Glomerular visceral epithelial cell (primary cell): Measurements from ENCODE around the gene M1AP.

ENCODE experiments used
- DNase-seq: peaks from one replicate; pipeline ENCODE4 v3.0.0-alpha.2; 2016; ENCODE audit errors: extremely low spot score

The M1AP gene

GRCh38 chr2:74648009-74648443 lies at the start of gene M1AP:
M1AP (minus strand) TSS chr2:74648330; CDS start chr2:74640275, 8,055 bp downstream.
- DNase-seq, result no peak

- DNase-seq, result no peak
These were observed 48.7 kb upstream of the M1AP start for GRCh38 chr2:74696829-74697228.

DNA sequence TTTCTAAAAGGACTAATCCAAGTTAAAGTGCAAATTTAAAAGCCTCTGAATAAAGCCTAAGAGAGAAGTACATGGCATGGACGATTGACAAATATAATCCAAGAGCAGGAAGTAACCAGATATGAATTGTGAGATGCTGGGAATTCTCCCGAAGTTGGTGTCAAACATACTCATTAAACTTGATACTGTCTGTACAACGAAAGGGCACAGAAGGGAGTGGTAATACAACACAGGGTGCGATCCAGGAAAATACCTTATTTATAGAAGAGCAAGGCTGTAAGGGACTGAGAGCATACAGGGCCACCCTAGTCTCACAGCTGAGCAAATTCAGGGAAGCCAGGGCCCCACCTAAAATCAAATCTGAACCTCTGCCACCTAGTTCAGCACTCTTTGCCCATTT lies 47.5 kb upstream of the M1AP start:
- DNase-seq, result no peak

DNA sequence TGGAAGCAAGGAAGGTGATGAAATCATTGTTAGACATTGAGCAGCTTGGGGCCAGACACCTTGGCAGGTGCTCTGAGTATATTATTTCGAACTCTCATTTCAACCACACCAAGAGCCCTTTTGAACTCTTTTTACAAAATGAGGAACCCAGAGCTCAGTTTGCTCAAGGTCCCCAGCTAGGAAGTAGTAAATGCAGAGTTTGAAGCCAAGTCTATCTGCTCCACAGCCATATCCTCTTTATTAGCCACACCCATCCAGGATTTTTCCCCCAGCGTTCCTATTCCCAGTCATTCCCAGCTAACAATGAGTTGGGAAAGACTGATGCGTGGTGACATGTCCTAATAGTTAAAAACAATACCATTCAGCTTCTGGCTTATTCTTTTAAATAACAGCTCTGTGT lies 46.2 kb upstream of the M1AP start:
- no peak for DNase-seq

GRCh38 chr2:74693668-74694067 lies 45.5 kb upstream of the M1AP start:
- no peak for DNase-seq

DNA sequence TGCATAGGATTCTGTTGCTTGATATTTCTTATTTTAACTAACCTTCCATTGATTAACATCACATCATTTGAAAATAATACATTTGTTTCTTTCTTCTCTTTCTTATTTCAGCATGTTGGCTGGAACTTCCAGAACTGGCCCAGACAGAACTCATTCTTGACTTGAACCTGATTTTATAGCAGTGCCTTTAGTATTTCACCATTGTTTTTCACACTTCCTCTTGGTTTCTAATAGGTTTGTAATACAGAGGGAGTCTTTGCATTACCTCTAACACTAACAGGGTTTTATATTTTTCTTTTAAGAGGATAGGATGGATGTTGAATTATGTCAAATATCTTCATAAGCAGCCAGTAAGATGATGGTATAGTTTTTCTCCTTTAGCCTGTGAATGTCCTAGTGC lies 45.1 kb upstream of the M1AP start:
- DNase-seq, result no peak

GRCh38 chr2:74691929-74692328 lies 43.8 kb upstream of the M1AP start:
- no peak for DNase-seq

DNA sequence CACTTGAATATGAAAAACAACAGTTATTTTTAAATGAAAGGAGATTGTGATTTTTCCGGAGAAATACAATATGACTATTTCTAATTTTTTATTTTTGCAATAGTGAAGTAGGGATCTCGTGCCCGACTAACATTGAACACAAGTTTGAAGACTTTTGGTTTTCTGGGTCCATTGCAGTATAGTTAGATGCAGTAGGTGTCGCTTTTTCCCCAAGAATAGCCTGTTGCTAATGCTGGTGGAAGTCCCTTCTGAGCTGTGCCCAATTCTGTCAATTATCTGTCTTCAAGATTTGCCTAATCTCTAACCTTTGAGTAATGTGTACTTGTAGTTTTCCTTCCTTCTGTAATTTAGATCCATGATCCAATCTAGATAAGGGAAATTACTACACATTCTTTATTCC lies 42.4 kb upstream of the M1AP start:
- DNase-seq, result peak; percentile 49

GRCh38 chr2:74689671-74690070 lies 41.5 kb upstream of the M1AP start:
- no peak for DNase-seq

DNA sequence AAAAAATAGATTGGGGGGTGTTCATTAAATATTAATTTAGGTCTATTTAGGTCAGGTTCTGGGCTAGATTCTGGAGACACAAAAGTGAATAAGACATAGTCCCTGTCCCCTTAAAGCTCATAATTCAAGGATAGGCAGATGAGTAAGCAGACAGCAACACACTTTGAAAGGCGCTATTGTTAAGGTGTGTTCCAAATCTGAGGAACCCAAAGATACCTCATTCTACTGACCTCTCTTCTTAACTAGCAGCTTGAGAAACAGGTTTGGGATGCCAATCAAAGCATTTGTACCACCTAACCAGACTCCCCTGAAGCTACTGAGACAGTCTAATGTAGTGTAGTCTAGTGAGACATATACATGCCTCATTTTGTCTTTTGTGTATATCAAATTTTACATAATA lies 40.8 kb upstream of the M1AP start:
- no peak for DNase-seq

DNA sequence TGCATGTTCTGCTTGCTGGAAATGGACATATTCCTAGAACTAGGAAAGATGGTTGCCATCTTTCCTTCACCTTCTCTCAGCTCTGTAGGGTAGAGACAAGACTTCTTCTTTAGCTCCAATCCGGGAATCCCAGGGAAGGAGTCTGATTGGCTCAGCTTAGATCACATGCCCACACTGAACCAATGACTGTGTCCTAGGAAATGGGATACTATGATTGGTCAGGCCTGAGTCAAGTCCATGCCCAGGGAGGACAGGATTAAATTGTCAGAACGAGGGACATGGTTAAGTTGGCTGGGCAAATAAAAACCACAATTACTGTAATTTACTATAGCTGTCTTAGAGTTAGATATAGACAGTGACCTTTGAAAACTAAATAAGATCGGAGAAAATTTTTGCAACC lies 37.3 kb upstream of the M1AP start:
- no peak for DNase-seq

DNA sequence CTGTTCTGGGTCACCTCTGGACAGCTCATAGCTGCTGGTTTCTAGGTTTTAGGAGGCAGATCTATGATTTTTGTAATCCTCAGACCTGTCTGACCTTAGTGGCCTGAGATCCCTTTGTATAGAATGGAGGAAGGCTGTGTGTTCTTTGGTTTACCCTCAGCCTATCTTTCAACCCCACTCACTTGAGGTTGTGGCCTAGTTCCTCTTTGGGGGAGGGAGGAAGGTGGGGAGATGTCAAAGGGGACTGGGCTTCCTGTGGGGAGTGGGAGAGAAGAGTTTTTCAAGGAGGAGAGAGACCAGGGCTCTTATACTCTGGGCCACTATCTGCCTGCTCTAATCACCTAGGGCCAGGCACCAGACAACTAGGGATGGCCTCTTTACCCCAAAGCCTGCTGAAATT lies 34.4 kb upstream of the M1AP start:
- no peak for DNase-seq

DNA sequence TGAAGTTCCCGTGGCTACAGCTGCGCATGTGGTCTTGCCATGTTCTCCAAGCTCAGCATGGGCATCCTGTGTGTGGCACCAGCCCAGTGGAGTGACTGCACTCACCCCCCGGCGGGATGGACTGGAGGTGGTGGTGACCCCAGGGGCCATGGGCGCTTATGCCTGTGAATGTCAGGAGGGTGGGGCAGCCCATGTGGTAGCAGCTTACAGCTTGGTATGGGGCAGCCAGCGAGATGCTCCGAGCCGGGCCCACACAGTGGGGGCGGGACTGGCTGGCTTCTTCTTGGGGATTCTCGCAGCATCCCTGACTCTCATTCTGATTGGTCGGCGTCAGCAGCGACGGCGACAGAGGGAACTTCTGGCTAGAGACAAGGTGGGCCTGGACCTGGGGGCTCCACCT lies 31.5 kb upstream of the M1AP start:
- DNase-seq, result no peak

DNA sequence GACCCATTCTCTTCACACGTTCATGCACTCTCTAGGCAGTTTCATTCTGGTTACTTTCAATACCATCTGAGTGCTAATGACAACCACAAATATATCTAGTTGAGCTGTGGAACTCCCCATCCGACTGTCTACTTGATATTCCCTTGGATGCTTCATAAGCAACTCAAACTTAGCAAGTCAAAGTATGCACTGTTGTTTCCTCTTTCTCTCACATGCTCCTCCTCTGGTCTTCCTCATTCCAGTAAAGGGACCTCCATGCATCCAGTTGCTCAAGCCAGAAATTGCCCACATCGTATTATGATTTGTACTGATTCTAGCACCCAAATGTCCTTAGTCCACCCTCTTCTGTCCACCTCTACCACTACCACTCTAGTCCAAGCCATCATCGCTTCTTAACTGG lies 28.2 kb upstream of the M1AP start:
- DNase-seq, result no peak

DNA sequence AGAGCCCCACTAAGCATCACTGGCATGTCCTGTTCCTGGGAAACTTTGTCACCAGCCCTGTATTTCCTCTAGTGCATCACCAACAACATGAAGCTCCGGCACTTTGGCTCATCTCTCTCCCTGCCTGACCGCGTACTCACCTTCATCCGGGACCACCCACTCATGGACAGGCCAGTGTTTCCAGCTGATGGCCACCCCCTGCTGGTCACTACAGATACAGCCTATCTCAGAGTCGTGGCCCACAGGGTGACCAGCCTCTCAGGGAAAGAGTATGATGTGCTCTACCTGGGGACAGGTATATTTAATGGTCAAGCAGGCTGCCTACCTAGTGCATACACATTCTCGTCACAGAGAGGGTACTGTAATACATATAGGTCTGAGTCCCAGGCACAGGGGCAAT lies 27.0 kb upstream of the M1AP start:
- no peak for DNase-seq

GRCh38 chr2:74673826-74674528 lies 25.8 kb upstream of the M1AP start:
- DNase-seq, result no peak

- DNase-seq, result peak; percentile 24
These were observed 23.3 kb upstream of the M1AP start for GRCh38 chr2:74671479-74671878.

- no peak for DNase-seq
These were observed 22.1 kb upstream of the M1AP start for GRCh38 chr2:74670263-74670662.

- no peak for DNase-seq
These were observed 20.0 kb upstream of the M1AP start for GRCh38 chr2:74668087-74668486.

DNA sequence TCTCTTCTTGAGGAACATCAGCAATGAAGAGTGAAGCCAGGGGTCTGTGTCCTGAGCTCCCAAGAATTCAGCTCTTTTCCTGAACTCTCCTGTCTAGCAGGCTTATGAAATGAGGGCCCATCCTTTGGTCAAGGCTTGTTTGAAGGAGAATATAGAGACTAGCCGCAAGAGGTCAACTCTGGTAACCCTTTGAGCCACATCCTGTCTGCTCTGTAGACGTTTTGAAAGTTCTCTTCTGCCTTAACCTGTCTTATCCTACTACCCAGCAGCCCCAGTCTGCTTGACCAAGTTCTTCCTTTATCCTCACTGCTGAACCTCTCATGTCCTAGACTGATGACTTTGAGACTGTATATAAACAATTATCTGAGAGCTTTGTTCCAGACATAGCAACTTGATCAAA lies 11.3 kb upstream of the M1AP start:
- no peak for DNase-seq

GRCh38 chr2:74658516-74658915 lies 10.4 kb upstream of the M1AP start:
- DNase-seq, result peak; percentile 24

DNA sequence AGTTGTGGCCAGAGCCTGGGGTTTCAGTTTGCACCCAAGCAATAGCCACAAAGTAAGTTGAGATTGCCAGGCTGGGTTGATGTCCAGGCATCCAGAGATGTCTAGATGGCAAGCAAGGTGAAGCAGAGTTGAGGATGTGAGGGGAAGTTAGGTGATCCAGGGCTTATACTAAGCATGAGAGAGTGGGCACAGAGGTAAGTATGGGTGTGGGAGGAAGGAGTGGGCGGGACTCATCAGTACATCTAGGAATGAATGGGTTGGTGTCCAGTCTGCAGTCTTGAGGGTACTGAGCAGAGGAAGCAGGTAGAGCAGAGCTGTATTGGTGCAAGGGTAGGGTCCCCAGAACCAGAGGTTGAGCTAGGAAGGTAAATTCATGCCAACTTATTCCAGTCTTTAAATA lies 7.4 kb upstream of the M1AP start:
- DNase-seq, result no peak

DNA sequence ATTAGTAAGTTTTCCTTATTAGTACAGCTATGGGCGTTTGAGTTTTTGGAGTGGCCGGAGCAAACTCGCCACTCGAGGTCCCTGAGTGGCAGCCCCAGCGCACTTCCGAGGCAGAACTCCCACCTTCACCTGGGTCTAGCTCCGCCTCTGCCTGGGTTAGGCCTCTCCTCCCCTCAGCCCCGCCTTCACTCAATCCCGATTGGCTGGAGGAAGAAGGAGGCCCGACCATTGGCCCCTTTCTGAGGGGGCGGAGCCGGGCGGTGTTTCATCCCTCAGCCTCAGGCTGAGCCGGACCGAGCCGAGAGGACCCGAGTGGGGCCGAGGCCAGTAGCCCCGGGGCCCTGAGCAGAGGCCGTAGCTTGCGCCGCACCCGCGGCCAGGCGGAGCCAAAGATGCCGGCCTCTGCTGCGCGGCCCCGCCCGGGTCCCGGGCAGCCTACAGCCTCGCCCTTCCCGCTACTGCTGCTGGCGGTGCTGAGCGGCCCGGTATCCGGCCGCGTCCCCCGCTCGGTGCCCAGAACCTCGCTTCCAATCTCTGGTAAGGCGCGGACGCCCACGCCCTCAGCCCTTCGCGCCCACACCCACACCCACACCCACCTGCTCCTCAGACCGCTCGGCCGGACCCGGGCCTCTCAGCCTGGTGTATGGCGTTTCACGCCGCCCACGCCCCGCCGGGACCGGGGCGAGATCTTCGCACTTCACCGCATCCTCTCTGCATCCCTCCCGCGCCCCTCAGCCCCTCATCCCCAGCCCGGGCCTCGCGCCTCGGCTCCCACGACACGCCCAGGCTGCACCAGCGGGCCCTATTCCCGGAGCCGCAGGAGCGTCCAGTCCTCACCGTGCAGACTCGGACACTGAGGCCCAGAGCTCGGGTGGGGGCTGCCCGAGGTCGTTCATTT lies 6.1 kb upstream of the M1AP start, which contains the start of gene SEMA4F:
SEMA4F (plus strand) TSS at position 263 of the 898 bp plus-strand sequence; CDS start at position 393, 130 bp downstream.
- DNase-seq, result peak; percentile 97
